ENCODE measurements around the gene SPAG6. TPM values are rescaled to one million over a fixed set of nuclear protein-coding genes. Genes with fewer than 3 reads are reported as not detected.
A peak's percentile ranks its signal among the peaks of the same experiment; 100 is the strongest.

Gene SPAG6
- total and polyA plus RNA-seq, 9 of the 15 experiments (the other 6 are each of a cell fraction or from before 2014, with no cell fraction given): 3.5 to 23.1 (median 11.8) TPM

- TF ChIP-seq ZNF512 (tag; IDR thresholded peaks at IDR 0.05) (no peak), NRF1 (conservative IDR thresholded peaks at IDR 0.05 in 1 of 2, IDR thresholded peaks at IDR 0.05 in 1 of 2) (peak; percentile 97), CSDE1 (IDR thresholded peaks at IDR 0.05) (no peak), BRCA1 (IDR thresholded peaks at IDR 0.05) (no peak), BRCA1 (CRISPR knock-in tag; IDR thresholded peaks at IDR 0.05) (no peak), HDAC8 (tag; IDR thresholded peaks at IDR 0.05) (peak; percentile 25; the same call in 1 of the 2 replicates), MEIS2 (IDR thresholded peaks at IDR 0.05; ENCODE audit: partially characterized antibody) (peak; percentile 70), ZNF511 (CRISPR knock-in tag; IDR thresholded peaks at IDR 0.05) (no peak), ZNF696 (CRISPR knock-in tag; conservative IDR thresholded peaks at IDR 0.05) (no peak), EP300 (IDR thresholded peaks at IDR 0.05; ENCODE audit: low read length) (no peak; the same call in 1 of the 2 replicates), GATA2 (CRISPR knock-in tag; IDR thresholded peaks at IDR 0.05) (no peak), ETV6 (IDR thresholded peaks at IDR 0.05; ENCODE audit: borderline replicate concordance in 1 of 2, low read depth in 2 of 2, low read length in 1 of 2) (0 out of 4 replicates have a peak, but pooled peaks of 1 of the 2 experiments have one; percentile 19), ETV6 (CRISPR knock-in tag; IDR thresholded peaks at IDR 0.05; ENCODE audit: borderline replicate concordance) (no peak), MCM7 (IDR thresholded peaks at IDR 0.05) (no peak), ZNF778 (CRISPR knock-in tag; IDR thresholded peaks at IDR 0.05) (no peak), ELF1 (tag; IDR thresholded peaks at IDR 0.05) (peak; percentile 80), SAP30 (IDR thresholded peaks at IDR 0.05; ENCODE audit: borderline replicate concordance, insufficient read depth, low read depth, low read length, poor library complexity, severe bottlenecking) (no peak), ZFPM2 (CRISPR knock-in tag; IDR thresholded peaks at IDR 0.05) (no peak), RAD21 (CRISPR knock-in tag; conservative IDR thresholded peaks at IDR 0.05 in 1 of 2, IDR thresholded peaks at IDR 0.05 in 1 of 2) (no peak; a peak in 1 of 4 replicates), MCM3 (IDR thresholded peaks at IDR 0.05) (no peak), ZKSCAN3 (CRISPR knock-in tag; IDR thresholded peaks at IDR 0.05) (no peak), HBP1 (CRISPR knock-in tag; IDR thresholded peaks at IDR 0.05) (no peak)
- TF ChIP-seq, protein P1, sequence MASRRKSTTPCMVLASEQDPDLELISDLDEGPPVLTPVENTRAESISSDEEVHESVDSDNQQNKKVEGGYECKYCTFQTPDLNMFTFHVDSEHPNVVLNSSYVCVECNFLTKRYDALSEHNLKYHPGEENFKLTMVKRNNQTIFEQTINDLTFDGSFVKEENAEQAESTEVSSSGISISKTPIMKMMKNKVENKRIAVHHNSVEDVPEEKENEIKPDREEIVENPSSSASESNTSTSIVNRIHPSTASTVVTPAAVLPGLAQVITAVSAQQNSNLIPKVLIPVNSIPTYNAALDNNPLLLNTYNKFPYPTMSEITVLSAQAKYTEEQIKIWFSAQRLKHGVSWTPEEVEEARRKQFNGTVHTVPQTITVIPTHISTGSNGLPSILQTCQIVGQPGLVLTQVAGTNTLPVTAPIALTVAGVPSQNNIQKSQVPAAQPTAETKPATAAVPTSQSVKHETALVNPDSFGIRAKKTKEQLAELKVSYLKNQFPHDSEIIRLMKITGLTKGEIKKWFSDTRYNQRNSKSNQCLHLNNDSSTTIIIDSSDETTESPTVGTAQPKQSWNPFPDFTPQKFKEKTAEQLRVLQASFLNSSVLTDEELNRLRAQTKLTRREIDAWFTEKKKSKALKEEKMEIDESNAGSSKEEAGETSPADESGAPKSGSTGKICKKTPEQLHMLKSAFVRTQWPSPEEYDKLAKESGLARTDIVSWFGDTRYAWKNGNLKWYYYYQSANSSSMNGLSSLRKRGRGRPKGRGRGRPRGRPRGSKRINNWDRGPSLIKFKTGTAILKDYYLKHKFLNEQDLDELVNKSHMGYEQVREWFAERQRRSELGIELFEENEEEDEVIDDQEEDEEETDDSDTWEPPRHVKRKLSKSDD (conservative IDR thresholded peaks at IDR 0.05; ENCODE audit: low read length): no peak
Measured at GRCh38 chr10:22340329-22341189, 4.7 kb upstream of the SPAG6 start (continued).
